ENCODE data around the gene TBCD.

DNA sequence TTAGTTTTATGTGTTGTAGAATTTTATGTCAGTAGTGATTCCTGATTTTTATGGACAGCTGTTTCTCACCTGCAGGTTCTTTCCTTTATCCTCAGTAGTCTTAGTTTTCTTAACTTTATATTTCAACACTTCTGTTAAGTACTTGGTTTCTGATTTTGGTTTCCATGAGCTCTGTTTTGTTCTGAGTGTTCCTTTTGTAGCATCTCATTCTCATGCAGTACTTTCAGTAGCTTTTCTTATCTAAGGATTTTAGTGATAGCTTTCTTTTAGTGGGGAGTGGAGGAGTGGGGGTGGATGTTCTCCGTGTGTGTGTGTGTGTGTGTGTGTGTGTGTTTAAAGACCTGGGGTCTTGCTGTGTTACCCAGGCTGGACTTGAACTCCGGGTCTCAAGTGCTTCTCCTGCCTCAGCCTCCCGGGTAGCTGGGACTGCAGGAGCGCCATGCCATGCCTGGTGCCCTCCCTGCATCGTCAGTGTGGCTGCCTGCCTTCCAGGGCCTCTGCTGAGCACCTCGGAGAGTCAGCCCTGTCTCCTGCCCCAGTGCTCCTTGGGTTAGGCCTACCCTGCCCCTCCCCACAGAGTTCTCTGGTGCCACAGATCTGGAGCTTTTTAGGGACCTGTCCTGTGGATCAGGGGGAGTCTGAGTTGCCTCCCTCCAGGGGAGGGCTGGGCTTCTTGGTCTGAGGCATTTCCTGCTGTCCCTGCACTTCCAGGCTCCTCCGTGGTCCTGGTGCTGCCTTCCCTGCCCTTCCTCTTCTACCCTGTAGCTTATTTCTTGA is 92.2 kb downstream of the TBCD start:
- TF ChIP-seq, protein P1, sequence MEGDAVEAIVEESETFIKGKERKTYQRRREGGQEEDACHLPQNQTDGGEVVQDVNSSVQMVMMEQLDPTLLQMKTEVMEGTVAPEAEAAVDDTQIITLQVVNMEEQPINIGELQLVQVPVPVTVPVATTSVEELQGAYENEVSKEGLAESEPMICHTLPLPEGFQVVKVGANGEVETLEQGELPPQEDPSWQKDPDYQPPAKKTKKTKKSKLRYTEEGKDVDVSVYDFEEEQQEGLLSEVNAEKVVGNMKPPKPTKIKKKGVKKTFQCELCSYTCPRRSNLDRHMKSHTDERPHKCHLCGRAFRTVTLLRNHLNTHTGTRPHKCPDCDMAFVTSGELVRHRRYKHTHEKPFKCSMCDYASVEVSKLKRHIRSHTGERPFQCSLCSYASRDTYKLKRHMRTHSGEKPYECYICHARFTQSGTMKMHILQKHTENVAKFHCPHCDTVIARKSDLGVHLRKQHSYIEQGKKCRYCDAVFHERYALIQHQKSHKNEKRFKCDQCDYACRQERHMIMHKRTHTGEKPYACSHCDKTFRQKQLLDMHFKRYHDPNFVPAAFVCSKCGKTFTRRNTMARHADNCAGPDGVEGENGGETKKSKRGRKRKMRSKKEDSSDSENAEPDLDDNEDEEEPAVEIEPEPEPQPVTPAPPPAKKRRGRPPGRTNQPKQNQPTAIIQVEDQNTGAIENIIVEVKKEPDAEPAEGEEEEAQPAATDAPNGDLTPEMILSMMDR (IDR thresholded peaks at IDR 0.05) = no peak
- no peak for TF ChIP-seq POLR2A (IDR thresholded peaks at IDR 0.05)
